B cell (primary cell): ENCODE data around the gene ASB2. TPM values are rescaled to one million over a fixed set of nuclear protein-coding genes. Genes with fewer than 3 reads are reported as not detected.

Experiments
- ATAC-seq: fragments of 200-7000 bp; cut with Tn5 transposase; one replicate; pipeline ENCODE4 v1.10.0; 2021; ENCODE audit warnings: low read depth, mild to moderate bottlenecking, moderate number of reproducible peaks, moderate library complexity
- CTCF ChIA-PET: fragments of 350-600 bp; sonication (Branson Sonifier 250); formaldehyde crosslinking; loops from one replicate; lab custom pipeline; 2021; ENCODE audit warnings: antibody characterized with exemption, inconsistent platforms; lab: Charles Lee
- POLR2A ChIA-PET: fragments of 350-600 bp; sonication (Branson Sonifier 250); formaldehyde crosslinking; loops from one replicate; lab custom pipeline; 2021; ENCODE audit warnings: antibody characterized with exemption; lab: Charles Lee
- DNase-seq: peaks from one replicate; pipeline ENCODE4 v3.0.0; 2013
- H2AFZ ChIP-seq: 2 replicates; pipeline ENCODE4 v1.6.1; 2012; ENCODE audit warnings: mild to moderate bottlenecking, low read depth, low read length; ENCODE audit not compliant: insufficient read depth, poor library complexity, severe bottlenecking
- H3K27ac ChIP-seq, 2 donors: 1 replicate in 1 of 2; 2 replicates in 1 of 2; pipeline ENCODE4 v1.5.1; 2012 to 2013; ENCODE audit warnings: low read length in 2 of 2, mild to moderate bottlenecking in 2 of 2, moderate library complexity in 1 of 2
- H3K27me3 ChIP-seq, 4 experiments: fragments of 200-600 bp in 1 of 4; sonication (generic) in 1 of 4; replicated peaks in 1 of 4; 1 replicate in 2 of 4; 2 replicates in 2 of 4; pipeline versions ENCODE4 v1.6.1 to v1.7.0; 2013 to 2016; ENCODE audit warnings: low read length in 3 of 4, mild to moderate bottlenecking in 2 of 4, mixed read lengths in 1 of 4, moderate library complexity in 1 of 4; ENCODE audit not compliant: insufficient read depth in 4 of 4, control insufficient read depth in 3 of 4; ENCODE audit errors: control extremely low read depth in 1 of 4
- H3K36me3 ChIP-seq, 2 experiments: replicated peaks in 1 of 2; 1 replicate in 1 of 2; 2 replicates in 1 of 2; pipeline versions ENCODE4 v1.6.1 to v1.7.1; 2013; ENCODE audit warnings: low read length in 1 of 2; ENCODE audit not compliant: insufficient read depth in 2 of 2, control insufficient read depth in 1 of 2; ENCODE audit errors: control extremely low read depth in 1 of 2, extremely low read depth in 1 of 2
- H3K4me1 ChIP-seq, 2 donors: fragments of 200-600 bp in 1 of 2; sonication (generic) in 1 of 2; 1 replicate in 1 of 2; 2 replicates in 1 of 2; pipeline versions ENCODE4 v1.5.1 to v1.6.1; 2013 to 2017; ENCODE audit warnings: low read length in 2 of 2; ENCODE audit not compliant: control insufficient read depth in 2 of 2, insufficient read depth in 2 of 2
- H3K4me2 ChIP-seq: replicated peaks from 2 replicates; pipeline ENCODE3; 2012; ENCODE audit warnings: mild to moderate bottlenecking, low read depth, low read length; ENCODE audit not compliant: poor library complexity, severe bottlenecking
- H3K4me3 ChIP-seq, 5 experiments: fragments of 200-600 bp in 1 of 5; sonication (generic) in 1 of 5; 1 replicate in 3 of 5; 2 replicates in 2 of 5; pipeline versions ENCODE4 v1.5.1 to v1.7.0; 2011 to 2016; ENCODE audit warnings: low read length in 4 of 5, mild to moderate bottlenecking in 4 of 5, low read depth in 2 of 5, control low read depth in 1 of 5, moderate library complexity in 1 of 5; ENCODE audit not compliant: insufficient read depth in 1 of 5; ENCODE audit errors: control extremely low read depth in 1 of 5, extremely low read depth in 1 of 5
- H3K79me2 ChIP-seq: fragments of 200-600 bp; sonication (generic); one replicate; pipeline ENCODE4 v1.6.0; 2016; ENCODE audit warnings: low read length; ENCODE audit not compliant: control insufficient read depth, insufficient read depth
- H3K9ac ChIP-seq: fragments of 200-600 bp; sonication (generic); 2 replicates; pipeline ENCODE4 v1.6.1; 2017; ENCODE audit warnings: mild to moderate bottlenecking, low read length, moderate library complexity
- H3K9me3 ChIP-seq, 3 donors: one replicate each; pipeline versions ENCODE4 v1.6.1 to v1.7.1; 2013; ENCODE audit warnings: low read length in 2 of 3; ENCODE audit not compliant: control insufficient read depth in 2 of 3, insufficient read depth in 1 of 3; ENCODE audit errors: control extremely low read depth in 1 of 3
- H4K20me1 ChIP-seq: 2 replicates; pipeline ENCODE4 v1.6.0; 2012; ENCODE audit warnings: mild to moderate bottlenecking, low read length; ENCODE audit not compliant: insufficient read depth, control insufficient read depth, poor library complexity, severe bottlenecking
- H3K27ac Mint-ChIP-seq: one replicate; pipeline ENCODE4 v1.8.0; 2021; ENCODE audit warnings: mixed read lengths
- H3K27me3 Mint-ChIP-seq: one replicate; pipeline ENCODE4 v1.8.0; 2021; ENCODE audit warnings: mixed read lengths
- H3K4me1 Mint-ChIP-seq: one replicate; pipeline ENCODE4 v1.8.0; 2021; ENCODE audit warnings: mixed read lengths
- H3K4me3 Mint-ChIP-seq: one replicate; pipeline ENCODE4 v1.8.0; 2021; ENCODE audit warnings: mixed read lengths
- H3K9me3 Mint-ChIP-seq: one replicate; pipeline ENCODE4 v1.8.0; 2022; ENCODE audit warnings: mixed read lengths; ENCODE audit not compliant: insufficient read depth
- EZH2 ChIP-seq: IDR thresholded peaks from 2 replicates; pipeline ENCODE4 v1.6.1; 2012; ENCODE audit warnings: borderline replicate concordance, low read depth, mild to moderate bottlenecking, moderate library complexity, low read length; ENCODE audit not compliant: insufficient read depth, poor library complexity, severe bottlenecking
- WGBS: methylation state at CpG from one replicate; pipeline ENCODE4 v1.1.5; 2013; ENCODE audit warnings: missing lambda C conversion rate; ENCODE audit not compliant: insufficient coverage; 5-methylcytosine and 5-hydroxymethylcytosine counted together
- intact Hi-C: fragments of 100-400 bp; cut with micrococcal nuclease; formaldehyde crosslinking; loops from one replicate; pipeline ENCODE4 v1.10.0; 2022
- polyA plus RNA-seq: library from polyadenylated mRNA; depleted of rRNA; stranded (reverse); fragments of >200 nt; gene quantifications from 2 replicates; pipeline ENCODE4 v1.2.3, GENCODE V29; 2012
- total RNA-seq, 2 donors: library from RNA; stranded (reverse); fragments of 120-200 nt in 1 of 2; gene quantifications; 1 replicate in 1 of 2; 2 replicates in 1 of 2; pipeline versions ENCODE4 v1.2.3 to v1.2.4, GENCODE V29; 2013 to 2022
- TF ChIP-seq, protein P1 (sequence below): fragments of 200-600 bp; IDR thresholded peaks from one replicate; pipeline ENCODE4 v1.8.0; 2022; ENCODE audit warnings: antibody characterized with exemption, mild to moderate bottlenecking

The ASB2 gene
- total and polyA plus RNA-seq, 2 donors (not counting 1 experiment from before 2014, with no cell fraction given) = 1.5 to 2.7 TPM

- Histone ChIP-seq H3K4me2 (no peak overlapping the region), H3K9me3 (peaks cover 0 to 3% (median 0%) of the 10 kb centered on the region in 3 donors), H2AFZ (no peak overlapping the region), H3K4me1 (peaks cover 5 to 11% of the 10 kb centered on the region in 2 donors), H3K27ac (no peak overlapping the region), H3K27me3 (peaks cover 0 to 11% (median 2%) of the 10 kb centered on the region in 4 experiments), H4K20me1 (no peaks in the 10 kb centered on the region), H3K4me3 (no peak overlapping the region), H3K9ac (no peak overlapping the region), H3K36me3 (no peaks in the 10 kb centered on the region), H3K79me2 (no peaks in the 10 kb centered on the region)
- ATAC-seq (no peak), DNase-seq (no peak)
- Mint-ChIP-seq H3K4me3 (no peak overlapping the region), H3K4me1 (peaks cover 14% of the 10 kb centered on the region), H3K27me3 (peaks cover 10% of the 10 kb centered on the region), H3K27ac (no peak overlapping the region), H3K9me3 (no peaks in the 10 kb centered on the region)
- intact Hi-C loops = no loop called here
- TF ChIP-seq EZH2 = no peak
- TF ChIP-seq, protein P1, sequence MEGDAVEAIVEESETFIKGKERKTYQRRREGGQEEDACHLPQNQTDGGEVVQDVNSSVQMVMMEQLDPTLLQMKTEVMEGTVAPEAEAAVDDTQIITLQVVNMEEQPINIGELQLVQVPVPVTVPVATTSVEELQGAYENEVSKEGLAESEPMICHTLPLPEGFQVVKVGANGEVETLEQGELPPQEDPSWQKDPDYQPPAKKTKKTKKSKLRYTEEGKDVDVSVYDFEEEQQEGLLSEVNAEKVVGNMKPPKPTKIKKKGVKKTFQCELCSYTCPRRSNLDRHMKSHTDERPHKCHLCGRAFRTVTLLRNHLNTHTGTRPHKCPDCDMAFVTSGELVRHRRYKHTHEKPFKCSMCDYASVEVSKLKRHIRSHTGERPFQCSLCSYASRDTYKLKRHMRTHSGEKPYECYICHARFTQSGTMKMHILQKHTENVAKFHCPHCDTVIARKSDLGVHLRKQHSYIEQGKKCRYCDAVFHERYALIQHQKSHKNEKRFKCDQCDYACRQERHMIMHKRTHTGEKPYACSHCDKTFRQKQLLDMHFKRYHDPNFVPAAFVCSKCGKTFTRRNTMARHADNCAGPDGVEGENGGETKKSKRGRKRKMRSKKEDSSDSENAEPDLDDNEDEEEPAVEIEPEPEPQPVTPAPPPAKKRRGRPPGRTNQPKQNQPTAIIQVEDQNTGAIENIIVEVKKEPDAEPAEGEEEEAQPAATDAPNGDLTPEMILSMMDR = no peak
- ChIA-PET POLR2A (interaction anchor here (1.6 kb wide), 1 partner anchor 33 kb away, joined by 4 read pairs; no protein-coding TSS in a partner anchor), CTCF (interaction anchor here (0.7 to 22.1 kb wide), 11 partner anchors 8 to 243 kb away, joined by 3 to 1036 read pairs (median 4); partner anchors contain the start of genes ASB2 and CCDC197)
- WGBS = 95% methylated on average over 6 of the region's 6 CpGs
These were observed 39.4 kb downstream of the ASB2 start for GRCh38 chr14:93936926-93937325.

- H3K27me3 Mint-ChIP-seq = peaks cover 10% of the 10 kb centered on the region
- intact Hi-C loops = no loop called here
- H3K4me3 Mint-ChIP-seq = no peak overlapping the region
These were observed 40.1 kb downstream of the ASB2 start for GRCh38 chr14:93936245-93936644.

More at GRCh38 chr14:93936245-93936644, 40.1 kb downstream of the ASB2 start:
- ChIA-PET POLR2A (no interaction called here), CTCF (interaction anchor here (0.7 to 22.1 kb wide), 10 partner anchors 9 to 203 kb away, joined by 3 to 1036 read pairs (median 4); partner anchors contain the start of genes ASB2 and CCDC197)
- Histone ChIP-seq H3K4me1 (peaks cover 5 to 11% of the 10 kb centered on the region in 2 donors), H2AFZ (no peak overlapping the region), H3K27me3 (peaks cover 0 to 11% (median 2%) of the 10 kb centered on the region in 4 experiments), H3K9me3 (peaks cover 0 to 3% (median 0%) of the 10 kb centered on the region in 3 donors), H3K9ac (no peak overlapping the region), H4K20me1 (no peaks in the 10 kb centered on the region), H3K36me3 (no peaks in the 10 kb centered on the region), H3K4me3 (no peak overlapping the region), H3K79me2 (no peaks in the 10 kb centered on the region), H3K4me2 (no peak overlapping the region), H3K27ac (no peak overlapping the region)
- Mint-ChIP-seq H3K4me1 (peaks cover 14% of the 10 kb centered on the region), H3K9me3 (no peaks in the 10 kb centered on the region), H3K27ac (no peak overlapping the region)
- TF ChIP-seq, protein P1 = peak; percentile 67
- TF ChIP-seq EZH2 = no peak
- WGBS = 21% methylated on average over 3 of the region's 5 CpGs
- peak; percentile 48 for DNase-seq
- no peak for ATAC-seq
